ENCODE data around the gene RALGAPA1.

GRCh38 chr14:35543006-35543405, 266.1 kb downstream of the RALGAPA1 start:
- TF ChIP-seq EP300 (IDR thresholded peaks at IDR 0.05) (no peak), CTCF (IDR thresholded peaks at IDR 0.05) (no peak), POLR2A (IDR thresholded peaks at IDR 0.05) (no peak), POLR2AphosphoS5 (IDR thresholded peaks at IDR 0.05) (no peak)

Measured in suprapubic skin (tissue), 4 donors.